K562 (cell line): Measurements from ENCODE around the gene THSD8. TPM values are rescaled to one million over a fixed set of nuclear protein-coding genes. Genes with fewer than 3 reads are reported as not detected.

Experiments
- ATF7 ChIP-seq: fragments of 450-650 bp; IDR thresholded peaks from 2 replicates; pipeline ENCODE4 v1.7.1; 2014; ENCODE audit warnings: mild to moderate bottlenecking, moderate library complexity
- CTBP1 ChIP-seq: fragments of 450-650 bp; IDR thresholded peaks from 2 replicates; pipeline ENCODE4 v1.6.1; 2016; ENCODE audit warnings: borderline replicate concordance
- HNRNPUL1 ChIP-seq: fragments of 200-400 bp; formaldehyde crosslinking; IDR thresholded peaks from 2 replicates; pipeline ENCODE4 v1.6.1; 2017; ENCODE audit warnings: low read length
- MYC ChIP-seq, 2 experiments: fragments of 250-450 bp in 1 of 2; sonication (Bioruptor Pico) in 1 of 2; IDR thresholded peaks; 2 replicates each; pipeline versions ENCODE4 v1.5.1 to v1.6.1; 2012 to 2021; ENCODE audit warnings: low read depth in 2 of 2, borderline replicate concordance in 1 of 2, improper control_type of control experiment in 1 of 2, low read length in 1 of 2, mild to moderate bottlenecking in 1 of 2, moderate library complexity in 1 of 2
- STAT5A ChIP-seq: IDR thresholded peaks from 2 replicates; pipeline ENCODE4 v1.6.1; 2012; ENCODE audit warnings: low read length, inconsistent platforms, borderline replicate concordance
- SUPT5H ChIP-seq: fragments of 450-650 bp; IDR thresholded peaks from 2 replicates; pipeline ENCODE4 v1.6.1; 2016
- ZNF212 ChIP-seq: fragments of 450-650 bp; formaldehyde crosslinking; IDR thresholded peaks from 2 replicates; pipeline ENCODE4 v1.4.0; 2020; ENCODE audit warnings: mild to moderate bottlenecking
- polyA plus RNA-seq, 8 experiments: library from polyadenylated mRNA; depleted of rRNA in 4 of 8; stranded (reverse) in 5 of 8; unstranded in 3 of 8; fragments of >200 nt; fragmentation: Nextera tagmentation in 2 of 8; fragmentation: Illumina TruSeq in 1 of 8; extraction: Ambion mirVana in 2 of 8; extraction: Trizol in 1 of 8; gene quantifications; 2 replicates each; pipeline versions ENCODE4 v1.2.1 to v1.2.3, GENCODE V29; 2011 to 2014; ENCODE audit warnings: inconsistent platforms in 1 of 8, missing spikeins in 1 of 8
- total RNA-seq, 7 experiments: library from RNA; depleted of rRNA in 6 of 7; stranded (reverse); fragments of >200 nt in 6 of 7; fragmentation: Illumina TruSeq in 2 of 7; extraction: Trizol in 2 of 7; gene quantifications; 2 replicates each; pipeline versions ENCODE4 v1.2.1 to v1.2.3, GENCODE V29; 2011 to 2021; ENCODE audit warnings: low replicate concordance in 1 of 7
- TF ChIP-seq, protein P1 (sequence below): fragments of 450-650 bp; IDR thresholded peaks from 2 replicates; pipeline ENCODE4 v1.6.1; 2016; ENCODE audit warnings: low read depth
- TF ChIP-seq, protein P2 (sequence below), 2 experiments: fragments of 450-650 bp; IDR thresholded peaks; 2 replicates each; pipeline ENCODE4 v1.6.1; 2018; ENCODE audit warnings: mild to moderate bottlenecking in 2 of 2, low read depth in 1 of 2; ENCODE audit not compliant: partially characterized antibody in 2 of 2
- TF ChIP-seq, protein P3 (sequence below): fragments of 450-650 bp; IDR thresholded peaks from 2 replicates; pipeline ENCODE4 v1.6.1; 2017; ENCODE audit warnings: antibody characterized with exemption, mild to moderate bottlenecking

The THSD8 gene
- total and polyA plus RNA-seq, 9 of the 15 experiments (the other 6 are each of a cell fraction or from before 2014, with no cell fraction given) = 8.4 to 42.4 (median 19.9) TPM; not detected in 2

DNA sequence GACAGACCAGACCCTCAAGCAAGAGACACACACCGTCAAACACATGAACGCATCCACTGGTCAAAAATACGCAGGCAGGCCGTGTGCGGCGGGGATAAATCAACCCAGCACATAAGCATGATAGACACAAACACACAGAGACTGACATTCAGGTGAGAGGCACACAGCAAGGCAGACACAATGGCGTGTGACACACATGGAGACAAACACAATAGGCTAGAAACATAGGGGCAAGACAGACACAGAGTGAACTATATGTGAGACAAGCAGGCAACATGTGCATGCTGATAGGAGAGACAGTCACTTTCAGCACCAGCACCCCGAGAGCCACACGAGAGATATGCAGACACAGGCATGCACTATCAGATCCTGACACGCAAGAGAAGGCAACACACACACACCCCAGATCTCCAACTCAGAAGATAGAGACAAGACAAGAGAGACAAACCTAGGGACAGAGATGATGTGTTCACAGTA lies 17.4 kb upstream of the THSD8 start (continued):
- TF ChIP-seq, protein P1, sequence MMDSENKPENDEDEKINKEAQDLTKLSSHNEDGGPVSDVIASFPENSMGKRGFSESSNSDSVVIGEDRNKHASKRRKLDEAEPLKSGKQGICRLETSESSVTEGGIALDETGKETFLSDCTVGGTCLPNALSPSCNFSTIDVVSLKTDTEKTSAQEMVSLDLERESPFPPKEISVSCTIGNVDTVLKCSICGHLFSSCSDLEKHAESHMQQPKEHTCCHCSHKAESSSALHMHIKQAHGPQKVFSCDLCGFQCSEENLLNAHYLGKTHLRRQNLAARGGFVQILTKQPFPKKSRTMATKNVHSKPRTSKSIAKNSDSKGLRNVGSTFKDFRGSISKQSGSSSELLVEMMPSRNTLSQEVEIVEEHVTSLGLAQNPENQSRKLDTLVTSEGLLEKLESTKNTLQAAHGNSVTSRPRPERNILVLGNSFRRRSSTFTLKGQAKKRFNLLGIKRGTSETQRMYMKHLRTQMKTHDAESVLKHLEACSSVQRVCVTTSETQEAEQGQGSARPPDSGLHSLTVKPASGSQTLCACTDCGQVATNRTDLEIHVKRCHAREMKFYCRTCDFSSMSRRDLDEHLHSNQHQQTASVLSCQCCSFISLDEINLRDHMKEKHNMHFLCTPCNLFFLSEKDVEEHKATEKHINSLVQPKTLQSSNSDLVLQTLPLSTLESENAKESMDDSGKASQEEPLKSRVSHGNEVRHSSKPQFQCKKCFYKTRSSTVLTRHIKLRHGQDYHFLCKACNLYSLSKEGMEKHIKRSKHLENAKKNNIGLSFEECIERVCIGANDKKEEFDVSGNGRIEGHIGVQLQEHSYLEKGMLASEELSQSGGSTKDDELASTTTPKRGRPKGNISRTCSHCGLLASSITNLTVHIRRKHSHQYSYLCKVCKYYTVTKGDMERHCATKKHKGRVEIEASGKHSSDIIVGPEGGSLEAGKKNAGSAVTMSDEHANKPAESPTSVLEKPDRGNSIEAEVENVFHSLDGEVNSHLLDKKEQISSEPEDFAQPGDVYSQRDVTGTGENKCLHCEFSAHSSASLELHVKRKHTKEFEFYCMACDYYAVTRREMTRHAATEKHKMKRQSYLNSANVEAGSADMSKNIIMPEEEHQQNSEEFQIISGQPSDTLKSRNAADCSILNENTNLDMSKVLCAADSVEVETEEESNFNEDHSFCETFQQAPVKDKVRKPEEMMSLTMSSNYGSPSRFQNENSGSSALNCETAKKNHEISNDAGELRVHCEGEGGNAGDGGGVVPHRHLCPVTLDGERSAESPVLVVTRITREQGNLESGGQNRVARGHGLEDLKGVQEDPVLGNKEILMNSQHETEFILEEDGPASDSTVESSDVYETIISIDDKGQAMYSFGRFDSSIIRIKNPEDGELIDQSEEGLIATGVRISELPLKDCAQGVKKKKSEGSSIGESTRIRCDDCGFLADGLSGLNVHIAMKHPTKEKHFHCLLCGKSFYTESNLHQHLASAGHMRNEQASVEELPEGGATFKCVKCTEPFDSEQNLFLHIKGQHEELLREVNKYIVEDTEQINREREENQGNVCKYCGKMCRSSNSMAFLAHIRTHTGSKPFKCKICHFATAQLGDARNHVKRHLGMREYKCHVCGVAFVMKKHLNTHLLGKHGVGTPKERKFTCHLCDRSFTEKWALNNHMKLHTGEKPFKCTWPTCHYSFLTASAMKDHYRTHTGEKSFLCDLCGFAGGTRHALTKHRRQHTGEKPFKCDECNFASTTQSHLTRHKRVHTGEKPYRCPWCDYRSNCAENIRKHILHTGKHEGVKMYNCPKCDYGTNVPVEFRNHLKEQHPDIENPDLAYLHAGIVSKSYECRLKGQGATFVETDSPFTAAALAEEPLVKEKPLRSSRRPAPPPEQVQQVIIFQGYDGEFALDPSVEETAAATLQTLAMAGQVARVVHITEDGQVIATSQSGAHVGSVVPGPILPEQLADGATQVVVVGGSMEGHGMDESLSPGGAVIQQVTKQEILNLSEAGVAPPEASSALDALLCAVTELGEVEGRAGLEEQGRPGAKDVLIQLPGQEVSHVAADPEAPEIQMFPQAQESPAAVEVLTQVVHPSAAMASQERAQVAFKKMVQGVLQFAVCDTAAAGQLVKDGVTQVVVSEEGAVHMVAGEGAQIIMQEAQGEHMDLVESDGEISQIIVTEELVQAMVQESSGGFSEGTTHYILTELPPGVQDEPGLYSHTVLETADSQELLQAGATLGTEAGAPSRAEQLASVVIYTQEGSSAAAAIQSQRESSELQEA = 0 out of 2 replicates have a peak, but pooled peaks have one; percentile 23
- peak; percentile 94 for TF ChIP-seq MYC (IDR thresholded peaks at IDR 0.05; ENCODE audit: low read depth, low read length)
- no peak for TF ChIP-seq MYC (CRISPR knock-in tag; IDR thresholded peaks at IDR 0.05; ENCODE audit: borderline replicate concordance, low read depth)
- TF ChIP-seq, protein P2, sequence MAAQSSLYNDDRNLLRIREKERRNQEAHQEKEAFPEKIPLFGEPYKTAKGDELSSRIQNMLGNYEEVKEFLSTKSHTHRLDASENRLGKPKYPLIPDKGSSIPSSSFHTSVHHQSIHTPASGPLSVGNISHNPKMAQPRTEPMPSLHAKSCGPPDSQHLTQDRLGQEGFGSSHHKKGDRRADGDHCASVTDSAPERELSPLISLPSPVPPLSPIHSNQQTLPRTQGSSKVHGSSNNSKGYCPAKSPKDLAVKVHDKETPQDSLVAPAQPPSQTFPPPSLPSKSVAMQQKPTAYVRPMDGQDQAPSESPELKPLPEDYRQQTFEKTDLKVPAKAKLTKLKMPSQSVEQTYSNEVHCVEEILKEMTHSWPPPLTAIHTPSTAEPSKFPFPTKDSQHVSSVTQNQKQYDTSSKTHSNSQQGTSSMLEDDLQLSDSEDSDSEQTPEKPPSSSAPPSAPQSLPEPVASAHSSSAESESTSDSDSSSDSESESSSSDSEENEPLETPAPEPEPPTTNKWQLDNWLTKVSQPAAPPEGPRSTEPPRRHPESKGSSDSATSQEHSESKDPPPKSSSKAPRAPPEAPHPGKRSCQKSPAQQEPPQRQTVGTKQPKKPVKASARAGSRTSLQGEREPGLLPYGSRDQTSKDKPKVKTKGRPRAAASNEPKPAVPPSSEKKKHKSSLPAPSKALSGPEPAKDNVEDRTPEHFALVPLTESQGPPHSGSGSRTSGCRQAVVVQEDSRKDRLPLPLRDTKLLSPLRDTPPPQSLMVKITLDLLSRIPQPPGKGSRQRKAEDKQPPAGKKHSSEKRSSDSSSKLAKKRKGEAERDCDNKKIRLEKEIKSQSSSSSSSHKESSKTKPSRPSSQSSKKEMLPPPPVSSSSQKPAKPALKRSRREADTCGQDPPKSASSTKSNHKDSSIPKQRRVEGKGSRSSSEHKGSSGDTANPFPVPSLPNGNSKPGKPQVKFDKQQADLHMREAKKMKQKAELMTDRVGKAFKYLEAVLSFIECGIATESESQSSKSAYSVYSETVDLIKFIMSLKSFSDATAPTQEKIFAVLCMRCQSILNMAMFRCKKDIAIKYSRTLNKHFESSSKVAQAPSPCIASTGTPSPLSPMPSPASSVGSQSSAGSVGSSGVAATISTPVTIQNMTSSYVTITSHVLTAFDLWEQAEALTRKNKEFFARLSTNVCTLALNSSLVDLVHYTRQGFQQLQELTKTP (IDR thresholded peaks at IDR 0.05; ENCODE audit: low read depth in 1 of 2, partially characterized antibody in 2 of 2) = peak in 1 of 2 experiments; percentile 67
- peak; percentile 80; the same call in 1 of the 2 replicates for TF ChIP-seq CTBP1
- TF ChIP-seq SUPT5H = no peak
- TF ChIP-seq ATF7 = peak; percentile 77
- TF ChIP-seq HNRNPUL1 = no peak
- TF ChIP-seq, protein P3, sequence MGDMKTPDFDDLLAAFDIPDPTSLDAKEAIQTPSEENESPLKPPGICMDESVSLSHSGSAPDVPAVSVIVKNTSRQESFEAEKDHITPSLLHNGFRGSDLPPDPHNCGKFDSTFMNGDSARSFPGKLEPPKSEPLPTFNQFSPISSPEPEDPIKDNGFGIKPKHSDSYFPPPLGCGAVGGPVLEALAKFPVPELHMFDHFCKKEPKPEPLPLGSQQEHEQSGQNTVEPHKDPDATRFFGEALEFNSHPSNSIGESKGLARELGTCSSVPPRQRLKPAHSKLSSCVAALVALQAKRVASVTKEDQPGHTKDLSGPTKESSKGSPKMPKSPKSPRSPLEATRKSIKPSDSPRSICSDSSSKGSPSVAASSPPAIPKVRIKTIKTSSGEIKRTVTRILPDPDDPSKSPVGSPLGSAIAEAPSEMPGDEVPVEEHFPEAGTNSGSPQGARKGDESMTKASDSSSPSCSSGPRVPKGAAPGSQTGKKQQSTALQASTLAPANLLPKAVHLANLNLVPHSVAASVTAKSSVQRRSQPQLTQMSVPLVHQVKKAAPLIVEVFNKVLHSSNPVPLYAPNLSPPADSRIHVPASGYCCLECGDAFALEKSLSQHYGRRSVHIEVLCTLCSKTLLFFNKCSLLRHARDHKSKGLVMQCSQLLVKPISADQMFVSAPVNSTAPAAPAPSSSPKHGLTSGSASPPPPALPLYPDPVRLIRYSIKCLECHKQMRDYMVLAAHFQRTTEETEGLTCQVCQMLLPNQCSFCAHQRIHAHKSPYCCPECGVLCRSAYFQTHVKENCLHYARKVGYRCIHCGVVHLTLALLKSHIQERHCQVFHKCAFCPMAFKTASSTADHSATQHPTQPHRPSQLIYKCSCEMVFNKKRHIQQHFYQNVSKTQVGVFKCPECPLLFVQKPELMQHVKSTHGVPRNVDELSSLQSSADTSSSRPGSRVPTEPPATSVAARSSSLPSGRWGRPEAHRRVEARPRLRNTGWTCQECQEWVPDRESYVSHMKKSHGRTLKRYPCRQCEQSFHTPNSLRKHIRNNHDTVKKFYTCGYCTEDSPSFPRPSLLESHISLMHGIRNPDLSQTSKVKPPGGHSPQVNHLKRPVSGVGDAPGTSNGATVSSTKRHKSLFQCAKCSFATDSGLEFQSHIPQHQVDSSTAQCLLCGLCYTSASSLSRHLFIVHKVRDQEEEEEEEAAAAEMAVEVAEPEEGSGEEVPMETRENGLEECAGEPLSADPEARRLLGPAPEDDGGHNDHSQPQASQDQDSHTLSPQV = peak; percentile 72; the same call in 1 of the 2 replicates
- peak; percentile 85 for TF ChIP-seq STAT5A
- TF ChIP-seq ZNF212 = no peak
